ENCODE measurements around the gene SNAPC2.

DNA sequence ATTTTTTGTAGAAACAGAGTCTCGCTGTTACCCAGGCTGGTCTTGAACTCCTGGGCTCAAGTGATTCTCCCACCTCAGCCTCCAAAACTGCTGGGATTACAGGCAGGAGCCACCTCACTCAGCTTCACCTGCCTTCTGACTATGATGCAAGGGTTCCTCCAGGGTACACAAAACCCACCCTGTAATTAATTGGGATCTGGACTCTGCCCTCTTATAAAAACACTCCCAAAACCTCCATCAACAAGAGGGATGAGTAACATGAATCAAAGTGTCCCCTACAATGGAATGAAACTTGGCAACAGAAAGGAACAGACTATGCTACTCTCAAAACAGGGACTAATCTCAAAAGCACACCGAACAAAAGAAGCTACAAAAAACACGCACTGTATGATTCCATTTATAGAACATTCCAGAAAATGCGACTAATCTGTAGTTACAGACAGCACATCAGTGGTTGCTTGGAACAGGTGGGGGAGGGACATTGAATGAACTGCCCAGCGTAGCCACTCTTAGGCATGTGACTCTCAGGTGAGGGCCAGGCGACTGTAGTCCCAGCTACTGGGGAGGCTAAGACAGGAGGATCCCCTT is 42.8 kb upstream of the SNAPC2 start:
- TF ChIP-seq POLR2A (IDR thresholded peaks at IDR 0.05): no peak
- TF ChIP-seq, protein P1, sequence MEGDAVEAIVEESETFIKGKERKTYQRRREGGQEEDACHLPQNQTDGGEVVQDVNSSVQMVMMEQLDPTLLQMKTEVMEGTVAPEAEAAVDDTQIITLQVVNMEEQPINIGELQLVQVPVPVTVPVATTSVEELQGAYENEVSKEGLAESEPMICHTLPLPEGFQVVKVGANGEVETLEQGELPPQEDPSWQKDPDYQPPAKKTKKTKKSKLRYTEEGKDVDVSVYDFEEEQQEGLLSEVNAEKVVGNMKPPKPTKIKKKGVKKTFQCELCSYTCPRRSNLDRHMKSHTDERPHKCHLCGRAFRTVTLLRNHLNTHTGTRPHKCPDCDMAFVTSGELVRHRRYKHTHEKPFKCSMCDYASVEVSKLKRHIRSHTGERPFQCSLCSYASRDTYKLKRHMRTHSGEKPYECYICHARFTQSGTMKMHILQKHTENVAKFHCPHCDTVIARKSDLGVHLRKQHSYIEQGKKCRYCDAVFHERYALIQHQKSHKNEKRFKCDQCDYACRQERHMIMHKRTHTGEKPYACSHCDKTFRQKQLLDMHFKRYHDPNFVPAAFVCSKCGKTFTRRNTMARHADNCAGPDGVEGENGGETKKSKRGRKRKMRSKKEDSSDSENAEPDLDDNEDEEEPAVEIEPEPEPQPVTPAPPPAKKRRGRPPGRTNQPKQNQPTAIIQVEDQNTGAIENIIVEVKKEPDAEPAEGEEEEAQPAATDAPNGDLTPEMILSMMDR (IDR thresholded peaks at IDR 0.05): no peak

Measured in thyroid gland (tissue), 4 donors.